ENCODE results near the gene RHEX.
"Not testable (repeated sequence)": the region's sequence is repeated elsewhere in the genome, so short reads cannot be mapped to it uniquely, and the experiment has no call there.

The RHEX gene

GRCh38 chr1:206058289-206058926 is 5.4 kb downstream of the RHEX start:
- in situ Hi-C loops (cut with MboI; ENCODE audit: low sequenced_read_pairs): not testable (repeated sequence)

DNA sequence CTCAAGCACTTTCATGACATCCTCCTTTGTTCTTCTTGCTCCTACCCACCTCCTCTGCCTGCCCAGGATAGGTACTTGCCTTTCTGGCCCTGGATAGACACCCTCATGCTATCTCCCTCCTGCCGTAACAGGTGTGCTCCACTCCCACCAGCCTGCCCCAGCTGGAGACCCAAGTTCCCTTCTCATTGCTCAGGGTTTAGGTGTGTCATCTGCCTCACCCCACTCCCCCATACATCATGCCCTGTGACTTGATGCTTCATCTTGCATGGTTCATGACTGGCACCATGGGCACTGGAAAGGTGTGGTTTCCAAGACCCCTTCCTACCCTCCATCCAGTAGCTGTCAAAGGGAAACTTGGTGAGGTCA is 5.9 kb downstream of the RHEX start:
- in situ Hi-C loops (cut with MboI; ENCODE audit: low sequenced_read_pairs): no loop called here

GRCh38 chr1:206059355-206059915 is 6.5 kb downstream of the RHEX start:
- in situ Hi-C loops (cut with MboI; ENCODE audit: low sequenced_read_pairs): no loop called here

GRCh38 chr1:206060844-206061243 is 7.9 kb downstream of the RHEX start:
- in situ Hi-C loops (cut with MboI; ENCODE audit: low sequenced_read_pairs): no loop called here

DNA sequence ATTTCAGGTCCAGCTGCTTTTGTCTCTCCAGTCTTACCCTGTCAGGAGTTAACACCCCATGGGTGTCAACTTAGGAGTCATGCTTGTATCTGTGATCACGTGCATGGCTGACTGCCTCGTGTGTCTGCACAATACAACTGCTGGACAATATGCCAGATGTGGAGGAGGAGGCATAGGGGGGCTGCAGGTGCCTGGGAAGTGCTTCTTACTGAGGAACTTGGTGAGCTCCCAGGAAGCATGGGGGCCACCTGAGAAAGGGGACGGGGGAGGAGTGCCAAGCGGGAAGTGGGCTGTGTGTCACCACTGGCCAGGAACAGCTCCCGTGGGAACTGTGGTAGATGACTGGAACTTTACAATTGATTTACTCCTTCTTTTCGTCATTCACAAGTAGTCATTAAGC is 9.5 kb downstream of the RHEX start:
- in situ Hi-C loops (cut with MboI; ENCODE audit: low sequenced_read_pairs): no loop called here

DNA sequence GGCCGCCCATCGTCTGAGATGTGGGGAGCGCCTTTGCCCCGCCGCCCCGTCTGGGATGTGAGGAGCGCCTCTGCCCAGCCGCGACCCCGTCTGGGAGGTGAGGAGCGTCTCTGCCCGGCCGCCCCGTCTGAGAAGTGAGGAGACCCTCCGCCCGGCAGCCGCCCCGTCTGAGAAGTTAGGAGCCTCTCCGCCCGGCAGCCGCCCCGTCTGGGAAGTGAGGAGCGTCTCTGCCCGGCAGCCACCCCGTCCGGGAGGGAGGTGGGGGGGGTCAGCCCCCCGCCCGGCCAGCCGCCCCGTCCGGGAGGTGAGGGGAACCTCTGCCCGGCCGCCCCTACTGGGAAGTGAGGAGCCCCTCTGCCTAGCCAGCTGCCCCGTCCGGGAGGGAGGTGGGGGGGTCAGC is 11.0 kb downstream of the RHEX start:
- in situ Hi-C loops (cut with MboI; ENCODE audit: low sequenced_read_pairs): not testable (repeated sequence)

DNA sequence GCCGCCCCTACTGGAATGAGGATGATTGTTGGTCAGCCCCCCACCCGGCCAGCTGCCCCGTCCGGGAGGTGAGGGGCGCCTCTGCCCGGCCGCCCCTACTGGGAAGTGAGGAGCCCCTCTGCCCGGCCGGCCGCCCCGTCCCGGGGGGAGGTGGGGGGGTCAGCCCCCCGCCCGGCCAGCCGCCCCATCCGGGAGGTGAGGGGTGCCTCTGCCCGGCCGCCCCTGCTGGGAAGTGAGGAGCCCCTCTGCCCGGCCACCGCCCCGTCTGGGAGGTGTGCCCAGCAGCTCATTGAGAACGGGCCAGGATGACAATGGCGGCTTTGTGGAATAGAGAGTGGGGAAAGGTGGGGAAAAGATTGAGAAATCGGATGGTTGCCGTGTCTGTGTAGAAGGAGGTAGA is 11.5 kb downstream of the RHEX start:
- in situ Hi-C loops (cut with MboI; ENCODE audit: low sequenced_read_pairs): not testable (repeated sequence)

DNA sequence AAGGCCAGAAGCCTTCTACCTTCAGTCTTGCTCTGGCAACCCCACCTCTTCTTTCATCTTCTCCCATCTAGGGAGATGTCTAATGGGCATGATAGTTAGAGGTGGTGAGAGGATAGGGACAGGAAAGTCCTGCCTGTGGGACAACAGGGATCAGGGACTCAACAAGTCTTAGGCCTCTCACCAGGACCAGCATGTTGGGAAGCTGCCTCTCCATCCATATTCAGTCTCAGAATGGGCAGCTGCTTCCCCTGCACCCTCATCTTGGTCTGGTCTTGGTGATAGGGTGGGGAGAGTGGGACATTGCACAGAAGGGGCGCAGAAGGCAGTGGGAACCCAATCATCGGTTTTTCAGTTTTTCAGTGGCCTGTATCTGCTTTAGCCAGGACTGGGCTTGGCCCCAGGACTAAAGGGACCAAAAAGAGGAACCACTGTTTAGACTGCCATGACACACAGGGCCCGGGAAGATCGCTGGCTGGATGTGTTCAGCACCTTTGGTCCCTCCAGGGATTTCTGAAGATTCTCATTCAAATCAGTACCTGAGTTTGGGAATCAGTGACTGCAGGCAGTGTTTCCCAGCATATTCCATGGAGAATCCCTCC is 12.7 kb downstream of the RHEX start:
- in situ Hi-C loops (cut with MboI; ENCODE audit: low sequenced_read_pairs): no loop called here

GRCh38 chr1:206066479-206067171 is 13.7 kb downstream of the RHEX start:
- in situ Hi-C loops (cut with MboI; ENCODE audit: low sequenced_read_pairs): no loop called here

GRCh38 chr1:206067486-206068227 is 14.7 kb downstream of the RHEX start:
- in situ Hi-C loops (cut with MboI; ENCODE audit: low sequenced_read_pairs): no loop called here

GRCh38 chr1:206068314-206068713 is 15.3 kb downstream of the RHEX start:
- in situ Hi-C loops (cut with MboI; ENCODE audit: low sequenced_read_pairs): no loop called here

DNA sequence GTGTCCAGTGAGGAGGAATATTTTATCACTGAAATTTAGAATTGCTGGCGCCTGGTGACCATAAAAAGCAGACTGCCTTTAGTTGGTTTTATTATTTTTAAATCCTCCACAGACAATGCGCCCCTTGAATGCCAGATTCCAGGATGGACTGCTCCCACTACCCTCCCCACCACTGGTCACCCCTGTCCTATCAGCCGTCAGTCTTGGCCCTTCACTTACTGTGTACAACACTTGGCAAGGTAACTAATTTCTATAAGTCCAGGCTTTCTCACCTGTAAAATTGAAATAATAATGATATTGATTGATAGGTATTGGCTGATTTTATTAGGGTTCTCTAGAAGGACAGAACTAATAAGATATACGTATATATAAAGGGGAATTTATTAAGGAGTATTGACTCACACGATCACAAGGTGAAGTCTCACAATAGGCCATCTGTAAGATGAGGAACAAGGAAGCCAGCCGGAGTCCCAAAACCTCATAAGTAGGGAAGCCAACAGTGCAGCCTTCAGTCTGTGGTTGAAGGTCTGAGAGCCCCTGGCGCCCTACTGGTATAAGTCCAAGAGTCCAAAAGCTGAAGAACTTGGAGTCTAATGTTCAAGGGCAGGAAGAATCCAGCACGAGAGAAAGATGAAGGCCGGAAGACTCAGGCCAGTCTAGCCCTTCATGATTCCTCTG is 17.8 kb downstream of the RHEX start:
- in situ Hi-C loops (cut with MboI; ENCODE audit: low sequenced_read_pairs): no loop called here

- in situ Hi-C loops (cut with MboI; ENCODE audit: low sequenced_read_pairs): no loop called here
Observed at GRCh38 chr1:206074839-206075238, 21.9 kb downstream of the RHEX start.

GRCh38 chr1:206075786-206076755 is 23.1 kb downstream of the RHEX start:
- in situ Hi-C loops (cut with MboI; ENCODE audit: low sequenced_read_pairs): no loop called here

- in situ Hi-C loops (cut with MboI; ENCODE audit: low sequenced_read_pairs): no loop called here
Observed at GRCh38 chr1:206079135-206079534, 26.2 kb downstream of the RHEX start.

DNA sequence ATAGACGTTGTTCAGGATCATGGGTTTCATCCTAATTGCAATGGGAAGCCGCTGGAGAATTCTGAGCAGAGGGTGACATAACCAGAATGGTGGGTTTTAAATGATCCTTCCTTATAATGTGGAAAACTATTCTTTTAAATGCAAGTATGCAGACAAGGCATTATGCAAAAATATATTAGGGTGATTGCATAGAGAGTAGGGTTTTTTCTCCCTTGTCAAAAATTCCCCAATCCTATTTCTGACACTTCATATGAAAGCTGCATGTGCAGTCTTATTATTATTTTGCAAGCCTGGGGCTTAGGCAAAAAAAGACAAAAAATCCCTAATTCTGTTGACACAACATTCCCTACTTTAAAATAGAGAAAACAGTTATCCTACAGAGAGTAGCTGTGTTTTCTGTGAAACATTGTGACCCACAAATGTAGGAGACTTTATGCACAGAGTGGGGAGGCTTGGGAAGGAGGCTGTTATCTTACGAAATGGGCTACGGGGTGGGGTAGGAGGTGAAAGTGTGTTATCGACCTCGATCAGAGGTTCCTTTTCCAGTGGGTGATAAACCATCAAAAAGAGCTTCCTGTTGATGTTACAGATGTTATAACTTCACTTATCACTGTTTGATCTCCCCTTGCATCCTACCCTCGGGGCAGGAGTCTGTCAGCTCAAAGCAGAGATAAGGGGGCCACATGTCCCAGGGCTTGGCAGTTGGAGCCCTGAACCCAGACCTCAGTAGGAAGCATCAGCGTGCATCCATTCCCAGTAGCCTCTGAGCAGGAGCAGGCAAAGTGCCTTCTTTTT is 27.2 kb downstream of the RHEX start:
- in situ Hi-C loops (cut with MboI; ENCODE audit: low sequenced_read_pairs): no loop called here

- in situ Hi-C loops (cut with MboI; ENCODE audit: low sequenced_read_pairs): no loop called here
Observed at GRCh38 chr1:206081856-206082255, 28.9 kb downstream of the RHEX start.

- in situ Hi-C loops (cut with MboI; ENCODE audit: low sequenced_read_pairs): no loop called here
Observed at GRCh38 chr1:206082831-206083695, 30.1 kb downstream of the RHEX start.

All from hTERT RPE-1 (cell line).